Measurements from ENCODE around the gene PARP9.
"Not testable (repeated sequence)": the region's sequence is repeated elsewhere in the genome, so short reads cannot be mapped to it uniquely, and the experiment has no call there.

PARP9 gene

DNA sequence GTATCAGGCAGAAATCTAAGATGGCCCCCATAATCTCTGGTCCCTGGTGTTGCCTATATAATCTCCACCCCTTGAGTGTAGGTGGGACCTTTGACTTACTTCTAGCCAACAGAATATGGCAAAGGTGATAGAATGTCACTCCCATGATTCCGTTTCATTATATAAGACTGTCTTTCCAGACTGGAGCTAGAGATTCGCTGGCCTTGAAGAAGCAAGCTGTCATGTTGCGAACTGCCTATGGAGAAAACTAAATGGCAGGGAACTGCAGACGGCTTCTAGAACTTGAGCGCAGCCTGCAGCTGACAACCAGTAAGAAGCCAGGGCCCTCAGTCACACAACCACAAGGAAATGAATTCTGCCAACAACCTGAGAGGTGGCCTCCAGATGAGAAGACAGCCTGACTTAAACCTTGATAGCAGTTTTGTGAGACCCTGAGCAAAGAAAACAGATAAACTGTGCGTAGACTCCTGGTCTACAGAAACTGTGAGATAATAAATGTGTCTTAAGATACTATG lies 47.2 kb downstream of the PARP9 start:
- DNase-seq = no peak

DNA sequence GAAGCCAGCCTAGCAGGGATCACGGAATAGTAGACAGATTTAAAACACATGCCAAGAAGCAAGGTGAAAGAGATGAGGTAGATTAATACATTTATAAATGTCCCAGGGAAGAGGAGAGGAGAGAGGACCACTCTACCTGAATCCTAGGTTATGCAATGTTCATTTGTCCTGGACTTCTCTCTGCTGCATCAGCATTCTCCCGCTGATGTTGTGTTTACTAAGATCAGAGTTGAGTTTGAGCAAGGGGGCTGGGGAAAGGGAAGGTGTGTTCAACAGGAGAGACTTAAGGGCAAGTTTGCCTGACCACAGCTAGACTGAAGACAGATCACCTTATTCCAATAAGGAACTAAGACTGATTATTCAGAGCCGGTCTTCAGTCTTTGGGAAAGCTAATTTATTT lies 48.2 kb downstream of the PARP9 start:
- no peak for DNase-seq

DNA sequence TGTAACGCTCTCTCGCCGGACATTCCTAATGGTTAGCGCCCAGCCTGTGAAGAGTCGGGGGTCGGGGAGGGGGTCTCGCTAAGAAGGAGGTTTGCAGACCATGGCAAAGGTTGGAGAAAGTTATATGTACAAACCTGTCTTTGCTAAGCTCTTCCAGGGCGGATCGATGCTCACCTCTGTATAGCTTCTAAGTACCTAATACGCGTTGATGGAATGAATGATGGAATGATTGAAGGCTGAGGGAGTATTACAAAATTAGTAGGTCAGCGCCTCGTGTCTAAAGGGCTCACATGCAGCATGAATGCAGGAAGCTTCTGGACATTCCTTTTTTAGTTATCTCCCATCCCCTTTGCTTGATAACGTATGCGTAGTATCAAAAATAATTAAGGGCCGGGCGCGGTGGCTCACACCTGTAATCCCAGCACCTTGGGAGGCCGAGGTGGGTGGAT lies 49.1 kb downstream of the PARP9 start:
- DNase-seq = no peak

DNA sequence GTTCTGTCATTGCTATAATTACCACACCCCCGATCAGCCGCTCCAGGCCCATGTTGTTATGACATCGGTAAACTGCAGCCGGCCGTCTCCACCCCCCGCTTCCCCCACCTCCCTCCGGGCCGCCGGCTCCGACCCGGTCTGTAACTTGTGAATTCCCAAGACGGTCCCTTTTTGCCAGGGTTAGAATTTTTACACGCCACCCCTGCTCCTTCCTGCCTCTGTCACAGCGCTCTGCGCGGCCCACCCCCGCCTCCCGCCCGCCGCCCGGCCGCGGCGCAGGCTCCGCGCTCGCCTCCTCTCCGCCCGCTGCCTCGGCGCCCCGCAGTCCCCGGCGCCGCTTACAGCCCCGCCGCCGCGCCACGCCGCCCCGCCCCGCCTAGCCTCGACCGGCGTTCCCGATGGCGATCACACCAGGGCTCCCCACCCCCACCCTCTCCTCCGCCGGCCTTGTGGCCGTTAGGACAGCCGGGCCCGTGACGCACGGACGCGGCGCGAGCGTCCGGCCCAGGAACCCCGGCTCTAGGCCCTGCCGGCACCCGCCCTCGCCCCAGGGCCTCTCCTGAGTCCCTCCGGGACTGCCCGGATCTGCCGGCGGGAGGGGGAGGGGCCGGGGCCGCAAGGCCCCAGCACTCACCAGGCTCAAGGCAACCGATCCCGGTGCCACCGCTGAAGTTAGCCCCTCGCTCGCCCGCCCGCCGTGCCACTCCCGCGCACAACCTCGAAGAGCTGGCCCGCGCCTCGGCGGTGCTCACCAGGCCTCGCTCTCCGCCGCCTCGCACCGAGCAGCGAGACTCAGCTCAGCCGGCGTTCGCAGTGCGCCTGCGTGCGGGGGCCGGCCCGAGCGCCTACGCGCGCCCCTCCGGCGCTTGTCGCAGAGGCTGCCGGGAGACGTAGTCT lies 49.7 kb downstream of the PARP9 start, which contains the start of gene KPNA1:
Gene KPNA1 (minus strand): TSS at position 817 of the 897 bp plus-strand sequence. CDS start 18,374 bp downstream, outside the sequence.
- DNase-seq = peak; percentile 88

DNA sequence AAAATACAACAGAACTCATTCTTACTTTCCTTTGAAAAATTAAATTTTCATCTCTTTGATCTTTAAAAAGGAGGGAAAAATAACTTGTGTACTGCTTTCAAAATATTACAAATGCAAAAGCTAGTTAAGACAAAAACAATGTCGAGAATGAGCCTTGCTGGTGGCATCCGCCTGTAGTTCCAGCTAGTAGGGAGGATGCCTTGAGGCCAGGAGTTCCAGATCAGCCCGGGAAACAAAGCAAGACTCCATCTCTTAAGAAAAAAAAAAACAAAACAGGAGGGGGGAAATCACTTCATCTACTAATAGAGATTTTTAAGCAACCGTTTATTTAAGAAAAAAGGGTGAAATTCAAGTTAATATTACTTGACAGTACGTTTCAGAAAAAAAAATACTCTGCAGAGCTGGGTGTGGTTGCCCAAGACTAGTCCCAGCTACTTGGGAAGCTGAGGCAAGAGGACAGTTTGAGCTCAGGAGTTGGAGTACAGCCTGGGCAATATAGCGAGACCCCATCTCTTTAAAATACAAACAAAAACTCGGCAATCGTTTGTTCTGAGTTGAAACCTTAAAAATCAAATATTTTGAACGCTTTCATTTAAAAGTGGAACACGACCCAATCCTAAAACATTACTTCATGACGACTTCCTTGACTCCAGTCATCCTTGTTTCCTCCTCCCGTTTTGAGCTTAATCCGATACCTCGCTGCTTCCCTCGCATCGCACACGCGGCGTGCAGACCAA lies 50.5 kb downstream of the PARP9 start:
- no peak for DNase-seq

DNA sequence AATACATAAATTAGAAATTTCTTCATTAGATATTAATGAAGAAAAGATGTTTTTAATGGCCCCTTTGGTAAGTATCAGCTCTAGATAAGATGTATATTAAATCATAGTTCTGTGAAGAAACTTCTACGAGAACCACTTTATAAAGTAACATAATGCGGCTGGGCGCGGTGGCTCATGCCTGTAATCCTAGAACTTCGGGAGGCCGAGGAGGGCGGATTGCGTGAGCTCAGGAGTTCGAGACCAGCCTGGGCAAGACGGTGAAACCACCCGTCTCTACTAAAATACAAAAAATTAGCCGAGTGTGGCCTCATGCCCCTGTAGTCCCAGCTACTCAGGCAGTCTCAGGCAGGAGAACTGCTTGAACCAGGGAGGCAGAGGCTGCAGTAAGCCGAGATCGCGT lies 51.8 kb downstream of the PARP9 start:
- no peak for DNase-seq

DNA sequence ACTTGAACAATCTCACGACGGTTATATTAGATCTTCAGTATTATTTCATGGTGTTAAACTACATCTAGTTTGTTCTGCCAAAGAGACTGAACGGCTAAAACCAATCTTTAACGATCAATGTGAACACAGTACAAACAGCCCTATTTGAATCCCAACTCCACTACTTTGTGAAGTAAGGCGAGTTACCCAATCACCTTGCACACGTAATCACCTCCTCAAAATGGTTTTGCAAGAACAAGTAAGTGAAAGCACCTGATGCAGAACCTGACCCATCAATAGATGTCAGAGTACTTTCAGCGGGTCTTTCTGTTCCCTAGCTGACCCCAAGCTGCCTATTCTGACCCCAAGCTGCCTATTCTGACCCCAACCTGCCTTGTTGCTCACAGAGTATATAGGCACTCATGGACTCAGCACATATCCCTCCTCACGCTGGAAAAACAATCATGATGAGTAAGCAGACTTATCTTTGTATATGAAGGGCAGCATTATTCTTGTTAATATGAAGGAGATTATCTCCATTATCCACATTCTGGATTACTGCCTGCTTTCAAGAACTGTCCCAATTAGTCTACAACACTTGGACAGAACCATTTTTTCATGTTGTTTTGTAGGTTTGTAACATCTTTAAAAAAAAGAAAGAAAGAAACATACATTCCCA lies 53.1 kb downstream of the PARP9 start:
- DNase-seq = no peak

DNA sequence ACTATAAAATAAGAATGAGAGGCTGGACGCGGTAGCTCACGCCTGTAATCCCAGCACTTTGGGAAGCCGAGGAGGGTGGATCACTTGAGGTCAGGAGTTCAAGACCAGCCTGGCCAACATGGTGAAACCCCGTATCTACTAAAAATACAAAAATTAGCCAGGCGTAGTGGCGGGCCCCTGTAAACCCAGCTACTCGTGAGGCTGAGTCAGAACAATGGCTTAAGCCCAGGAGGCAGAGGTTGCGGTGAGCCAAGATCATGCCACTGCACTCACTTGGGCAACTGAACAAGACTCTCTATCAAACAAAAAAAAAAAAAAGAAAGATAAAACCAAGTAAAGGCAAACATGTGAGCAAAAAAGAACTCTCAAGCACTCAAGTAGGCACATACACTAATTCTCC lies 55.2 kb downstream of the PARP9 start:
- not testable (repeated sequence) for DNase-seq

DNA sequence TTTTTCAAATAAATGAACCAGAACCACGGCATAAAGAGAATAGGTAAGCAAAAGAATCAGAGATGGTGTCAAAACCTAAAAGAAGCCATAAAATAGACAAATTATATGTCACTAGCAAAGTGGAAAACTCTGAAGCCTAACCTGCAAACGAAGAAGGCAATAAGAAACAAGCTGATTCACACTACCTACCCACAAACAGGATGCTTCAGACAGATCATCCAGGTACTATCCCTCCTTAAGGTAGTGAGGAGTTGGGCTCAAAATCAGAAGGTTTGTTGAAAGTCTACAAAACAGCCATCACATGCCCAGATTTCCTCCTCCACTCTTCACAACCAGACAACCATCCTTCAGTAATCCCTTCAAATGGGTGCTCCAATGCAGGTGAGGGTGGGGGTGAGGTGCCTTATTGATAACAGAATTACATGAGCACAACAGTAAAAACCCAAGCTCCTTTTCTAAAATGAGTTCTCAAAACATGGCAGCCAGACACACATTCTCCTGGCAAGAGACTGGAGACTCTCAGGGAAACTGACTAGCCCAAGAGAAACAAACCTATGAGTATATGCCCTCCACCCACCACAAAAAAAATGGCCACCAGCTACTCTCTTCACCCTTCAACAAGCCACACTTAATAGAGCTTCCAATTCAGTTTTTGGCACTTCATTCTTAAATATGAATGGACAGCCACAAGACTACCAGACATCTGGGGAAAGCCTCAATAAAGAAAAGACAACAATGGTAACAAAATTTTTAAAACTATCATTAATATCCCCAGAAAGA lies 55.8 kb downstream of the PARP9 start:
- no peak for DNase-seq

DNA sequence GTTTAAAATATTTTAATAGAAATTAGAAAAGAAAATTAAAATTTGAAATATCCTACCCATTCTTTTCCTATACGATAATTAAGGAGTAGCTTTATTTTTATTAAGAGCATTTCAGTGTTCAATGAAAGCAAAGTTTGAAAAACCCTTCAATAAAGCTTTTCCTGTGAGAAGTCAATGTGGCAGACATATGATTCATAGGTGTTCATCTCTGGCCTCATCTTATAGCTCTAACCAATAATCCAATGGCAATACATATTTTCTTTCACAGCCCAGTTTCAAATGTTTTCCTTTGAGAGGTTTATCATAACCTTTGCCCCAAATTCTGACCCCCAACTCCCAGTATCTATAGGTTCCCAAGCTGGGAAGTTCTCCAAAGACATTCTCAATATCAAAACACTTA lies 57.6 kb downstream of the PARP9 start:
- DNase-seq = no peak

DNA sequence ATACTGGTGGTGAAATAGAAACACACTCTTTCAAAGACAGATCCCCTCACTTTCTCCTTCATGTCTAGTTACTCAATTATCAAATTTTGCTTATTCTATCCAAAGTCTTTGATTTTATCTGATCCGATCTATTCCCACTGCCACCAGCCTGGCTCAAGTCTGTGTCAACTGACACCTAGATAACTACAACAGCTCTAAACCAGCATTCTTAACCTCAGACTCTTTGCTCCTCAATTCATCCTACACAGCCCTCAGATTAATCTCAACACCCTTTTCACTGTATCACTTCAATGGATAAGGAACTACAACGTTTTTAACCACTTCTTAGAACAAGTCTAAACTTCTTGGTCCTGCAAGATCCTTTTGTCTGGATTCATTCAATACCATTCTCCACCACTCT lies 58.4 kb downstream of the PARP9 start:
- DNase-seq = no peak

DNA sequence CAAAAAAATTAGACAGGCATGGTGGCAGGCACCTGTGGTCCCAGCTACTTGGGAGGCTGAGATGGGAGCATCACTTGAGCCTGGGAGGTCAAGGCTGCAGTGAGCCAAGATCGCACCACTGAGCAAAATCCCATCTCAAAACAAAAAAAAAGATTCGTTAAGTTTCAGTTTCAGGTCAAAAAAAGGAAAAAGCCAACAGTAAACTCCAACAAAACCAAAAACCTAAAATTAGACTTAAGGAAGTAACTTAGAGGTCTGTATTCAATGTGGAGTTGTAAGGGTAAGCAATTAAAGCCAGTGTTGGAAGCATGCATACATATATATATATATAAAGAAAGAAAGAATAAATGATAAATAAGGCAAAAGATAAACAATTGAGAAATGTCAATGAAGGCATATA lies 61.2 kb downstream of the PARP9 start:
- no peak for DNase-seq

DNA sequence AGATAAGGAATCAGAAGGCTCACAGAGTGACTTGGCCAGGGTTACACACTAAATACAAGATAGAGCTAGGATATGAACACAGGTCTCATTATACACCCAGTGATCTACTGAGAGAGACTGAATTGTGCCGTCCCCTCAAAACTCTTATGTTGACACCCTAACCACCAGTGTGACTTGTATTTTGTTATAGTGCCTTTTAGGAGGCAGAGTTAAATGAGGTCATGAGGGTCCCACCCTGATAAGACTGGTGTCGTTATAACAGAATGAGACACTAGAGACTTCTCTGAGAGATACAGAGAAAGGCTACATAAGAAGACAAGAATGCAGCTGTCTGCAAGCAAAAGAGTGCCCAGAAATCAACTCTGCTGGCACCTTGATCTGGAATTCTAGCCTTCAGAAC lies 62.0 kb downstream of the PARP9 start:
- no peak for DNase-seq

DNA sequence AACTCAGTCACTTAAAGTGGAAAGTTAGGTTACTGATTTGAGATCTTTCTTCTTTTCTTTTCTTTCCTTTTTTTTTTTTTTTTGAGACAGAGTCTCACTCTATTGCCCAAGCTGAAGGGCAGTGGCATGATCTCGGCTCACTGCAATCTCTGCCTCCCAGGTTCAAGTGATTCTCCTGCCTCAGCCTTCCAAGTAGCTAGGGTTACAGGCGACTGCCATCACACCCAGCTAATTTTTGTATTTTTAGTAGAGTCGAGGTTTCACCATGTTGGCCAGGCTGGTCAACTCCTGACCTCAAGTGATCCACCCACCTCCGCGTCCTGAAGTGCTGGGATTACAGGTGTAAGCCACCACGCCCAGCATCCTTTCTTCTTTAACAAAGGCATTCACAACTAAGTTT lies 63.1 kb downstream of the PARP9 start:
- DNase-seq = not testable (repeated sequence)

DNA sequence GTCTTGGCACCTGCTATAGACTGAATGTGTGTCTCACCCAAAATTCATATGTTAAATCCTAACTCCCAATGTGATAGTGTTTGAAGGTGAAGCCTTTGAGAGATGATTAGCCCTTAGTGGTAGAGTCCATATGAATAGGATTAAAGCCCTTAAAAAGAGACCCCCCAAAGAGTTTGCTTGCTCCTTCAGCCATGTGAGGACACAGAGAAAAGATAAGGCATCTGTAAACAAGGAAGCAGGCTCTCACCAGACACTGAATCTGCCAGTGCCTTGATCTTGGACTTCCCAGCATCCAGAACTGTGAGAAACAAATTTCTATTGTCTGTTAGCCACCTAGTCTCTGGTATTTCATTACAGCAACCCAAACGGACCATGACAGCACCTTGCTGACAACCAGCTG lies 65.9 kb downstream of the PARP9 start:
- DNase-seq = no peak

DNA sequence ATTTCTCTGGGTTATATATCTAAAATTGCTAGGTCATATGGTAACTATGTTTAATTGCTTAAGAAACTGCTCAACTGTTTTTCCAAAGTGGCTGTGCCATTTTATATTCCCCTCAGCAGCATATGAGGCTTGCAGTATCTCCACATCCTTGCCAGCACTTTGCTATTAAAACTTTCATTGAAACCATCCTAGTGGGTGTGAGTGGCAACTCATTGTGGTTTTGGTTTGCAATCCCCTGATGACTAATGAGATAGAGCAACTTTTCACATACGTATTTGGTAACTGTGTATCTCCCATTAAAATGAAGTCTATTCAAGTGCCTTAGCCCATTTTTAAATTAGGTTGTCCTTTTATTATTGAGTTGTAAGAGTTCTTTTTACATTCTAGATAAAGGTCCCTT lies 66.7 kb downstream of the PARP9 start:
- DNase-seq = peak; percentile 30

DNA sequence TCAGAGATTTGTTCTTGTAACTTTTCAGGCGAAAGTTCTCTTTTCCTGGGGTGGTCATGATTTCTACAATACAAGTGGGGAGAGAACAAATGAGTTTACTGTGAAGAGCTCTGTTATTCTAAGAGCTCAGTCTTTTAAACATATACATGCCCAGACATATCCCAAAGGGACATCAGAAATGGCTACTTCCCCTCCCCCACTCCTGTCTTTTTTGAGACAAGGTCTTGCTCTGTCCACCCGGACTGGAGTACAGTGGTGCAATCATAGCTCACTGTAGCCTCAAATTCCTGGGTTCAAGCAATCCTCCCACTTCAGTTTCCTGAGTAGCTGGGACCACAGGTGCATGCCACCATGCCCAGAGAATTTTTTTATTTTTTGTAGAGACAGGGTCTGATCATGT lies 67.6 kb downstream of the PARP9 start:
- DNase-seq = no peak

DNA sequence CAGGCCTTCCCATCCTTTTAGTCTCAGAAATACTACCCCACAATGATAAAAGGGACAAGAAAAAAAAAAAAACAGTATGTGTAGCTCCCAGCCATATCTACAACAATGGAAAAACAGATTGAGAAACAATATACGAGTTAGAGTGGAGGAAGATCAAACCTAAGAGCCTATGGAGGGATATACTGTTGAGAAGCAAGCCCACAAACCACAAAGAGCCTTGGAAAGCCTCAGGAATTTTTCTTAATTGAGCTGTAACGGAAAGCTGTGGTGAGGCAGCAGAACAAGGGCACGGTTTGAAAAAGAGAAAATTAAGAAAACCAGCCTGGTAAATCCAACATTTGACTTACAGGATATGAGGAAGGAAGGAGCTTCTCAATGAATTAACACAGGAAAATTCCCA lies 70.8 kb downstream of the PARP9 start:
- no peak for DNase-seq

DNA sequence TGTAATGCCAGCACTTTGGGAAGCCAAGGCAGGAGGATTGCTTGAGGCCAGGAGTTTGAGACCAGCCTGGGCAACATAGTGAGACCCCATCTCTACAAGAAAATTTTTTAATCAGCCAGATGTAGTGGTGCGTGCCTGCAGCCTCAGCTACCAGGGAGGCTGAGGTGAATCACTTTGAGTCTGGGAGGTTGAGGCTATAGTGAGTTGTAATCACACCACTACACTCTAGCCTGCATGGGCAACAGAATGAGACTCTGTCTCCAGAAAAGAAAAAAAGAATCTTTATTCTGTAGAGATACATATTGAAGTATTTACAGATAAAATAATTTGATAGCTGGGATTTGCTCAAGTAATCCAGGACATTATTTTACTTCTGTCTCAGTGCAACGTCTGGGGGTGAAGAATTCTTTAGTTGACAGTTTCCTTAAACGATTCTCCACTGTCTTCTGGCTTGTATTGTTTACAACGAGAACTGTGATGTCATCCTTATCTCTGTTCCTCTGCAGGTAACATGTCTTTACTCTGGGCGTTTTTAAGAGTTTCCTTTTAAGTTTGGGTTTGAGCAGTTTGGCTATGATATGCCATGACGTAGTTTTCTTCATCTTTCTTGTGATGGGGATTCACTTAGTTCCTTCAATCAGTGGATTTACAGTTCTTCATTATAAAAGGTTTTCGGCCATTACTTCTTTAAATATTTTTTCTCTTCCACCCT lies 75.7 kb downstream of the PARP9 start:
- no peak for DNase-seq

DNA sequence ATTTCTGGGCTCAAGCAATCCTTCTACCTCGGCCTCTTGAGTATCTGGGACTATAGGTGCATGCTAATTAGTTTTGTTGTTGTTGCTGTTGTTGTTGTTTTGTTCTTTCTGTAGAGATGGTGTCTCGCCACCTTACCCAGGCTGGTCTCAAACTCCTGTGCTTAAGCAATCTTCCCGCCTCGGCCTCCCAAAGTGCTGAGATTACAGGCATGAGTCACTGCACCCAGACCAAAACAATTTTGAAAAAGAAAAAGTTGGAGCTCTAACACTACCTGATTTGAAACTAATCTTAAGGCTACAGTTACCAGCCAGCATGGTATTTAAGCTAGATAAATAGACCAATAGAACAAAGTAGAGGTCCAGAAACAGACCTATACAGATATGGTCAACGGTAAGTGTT lies 79.1 kb downstream of the PARP9 start:
- no peak for DNase-seq

DNA sequence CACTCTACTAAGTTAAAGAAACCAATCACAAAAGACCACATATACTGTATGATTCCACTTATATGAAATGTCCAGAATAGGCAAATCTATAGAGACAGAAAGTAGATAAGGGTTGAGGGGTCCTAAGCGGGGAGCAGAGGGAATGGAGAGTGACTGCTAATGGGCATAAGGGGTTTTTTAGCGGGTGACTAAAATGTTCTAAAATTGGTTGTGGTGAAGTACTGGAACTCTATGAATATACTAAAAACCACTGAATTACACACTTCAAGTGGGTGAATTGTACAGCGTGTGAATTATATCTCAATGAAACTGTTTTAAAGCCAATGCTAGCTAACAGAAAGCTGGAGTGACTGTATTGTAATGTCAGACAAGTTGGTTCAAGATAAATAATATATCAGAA lies 82.7 kb downstream of the PARP9 start:
- DNase-seq = no peak

All from stimulated activated CD4-positive, alpha-beta T cell treated with anti-CD3 and anti-CD28 coated beads, Interleukin-1b, Interleukin-23, amount 100 ng/mL, for 48 hours (primary cell).